ENCODE results near the gene MAD1L1.

Gene MAD1L1

DNA sequence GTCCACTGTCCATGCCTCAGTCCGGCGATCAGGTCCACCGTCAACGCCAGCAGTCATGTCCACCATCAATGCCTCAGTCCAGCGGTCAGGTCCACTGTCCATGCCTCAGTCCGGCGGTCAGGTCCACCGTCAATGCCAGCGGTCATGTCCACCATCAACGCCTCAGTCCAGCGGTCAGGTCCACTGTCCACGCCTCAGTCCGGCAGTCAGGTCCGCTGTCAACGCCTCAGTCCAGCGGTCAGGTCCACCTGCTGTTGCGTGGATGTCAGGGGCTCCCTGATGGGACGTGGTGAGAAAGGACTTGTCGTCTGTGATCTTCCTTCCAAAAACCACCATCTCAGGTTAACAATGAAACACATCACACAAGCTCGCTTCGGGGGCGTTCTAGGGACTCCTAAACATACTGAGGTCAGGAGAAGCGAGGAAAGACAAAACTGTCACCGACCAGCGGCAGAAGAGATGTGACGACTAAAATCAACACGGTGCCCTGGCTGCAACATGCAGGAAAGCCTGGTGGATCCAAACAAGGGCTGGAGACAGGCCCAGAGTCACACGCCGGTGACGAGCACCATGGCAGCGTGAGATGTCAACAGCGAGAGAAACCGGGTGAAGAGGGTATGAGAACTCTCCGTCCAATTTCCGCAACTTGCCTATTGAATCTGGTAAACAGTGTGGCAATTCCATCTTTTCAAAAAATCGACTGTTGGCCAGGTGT is 264.2 kb downstream of the MAD1L1 start:
- Mint-ChIP-seq H3K27ac (no peak overlapping the region), H3K9me3 (no peaks in the 10 kb centered on the region), H3K36me3 (peaks cover 9% of the 10 kb centered on the region), H3K4me1 (peaks cover 18% of the 10 kb centered on the region), H3K4me3 (no peak overlapping the region), H3K27me3 (no peaks in the 10 kb centered on the region)

DNA sequence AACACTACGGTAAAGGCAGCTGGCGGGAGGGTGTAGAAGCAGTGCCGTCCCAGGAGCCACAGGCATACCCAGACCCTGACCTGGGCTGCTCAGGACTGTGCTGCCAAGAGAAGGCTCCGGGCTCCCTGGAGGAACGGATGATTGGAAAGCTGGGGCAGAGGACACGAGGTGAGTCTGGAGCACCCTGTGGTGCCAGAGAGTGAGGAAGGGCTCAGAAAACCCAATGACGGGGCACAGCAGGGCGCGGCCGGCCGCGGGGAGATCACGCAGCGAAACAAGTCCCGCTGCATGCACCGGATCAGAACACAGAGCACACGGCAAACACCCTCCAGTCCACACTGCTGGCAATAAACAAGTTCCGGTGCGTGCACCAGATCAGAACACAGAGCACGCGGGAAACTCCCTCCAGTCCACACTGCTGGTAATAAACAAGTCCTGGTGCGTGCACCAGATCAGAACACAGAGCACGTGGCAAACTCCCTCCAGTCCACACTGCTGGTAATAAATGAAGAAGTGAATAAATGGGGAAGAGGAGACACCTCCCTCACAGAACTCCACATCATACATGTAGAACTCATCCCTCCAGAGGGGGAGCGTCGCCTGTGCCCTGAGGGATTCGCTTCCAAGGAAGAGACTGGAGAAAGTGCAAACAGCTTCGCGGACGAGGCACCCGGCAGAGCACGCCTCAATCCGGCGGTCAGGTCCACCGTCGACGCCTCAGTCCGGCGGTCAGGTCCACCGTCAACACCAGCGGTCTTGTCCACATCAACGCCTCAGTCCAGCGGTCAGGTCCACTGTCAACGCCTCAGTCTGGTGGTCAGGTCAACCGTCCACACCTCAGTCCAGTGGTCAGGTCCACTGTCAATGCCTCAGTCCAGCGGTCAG is 265.0 kb downstream of the MAD1L1 start:
- Mint-ChIP-seq H3K36me3 (peaks cover 9% of the 10 kb centered on the region), H3K9me3 (no peaks in the 10 kb centered on the region), H3K27me3 (no peaks in the 10 kb centered on the region), H3K4me1 (peaks cover 17% of the 10 kb centered on the region), H3K27ac (no peak overlapping the region), H3K4me3 (no peak overlapping the region)

DNA sequence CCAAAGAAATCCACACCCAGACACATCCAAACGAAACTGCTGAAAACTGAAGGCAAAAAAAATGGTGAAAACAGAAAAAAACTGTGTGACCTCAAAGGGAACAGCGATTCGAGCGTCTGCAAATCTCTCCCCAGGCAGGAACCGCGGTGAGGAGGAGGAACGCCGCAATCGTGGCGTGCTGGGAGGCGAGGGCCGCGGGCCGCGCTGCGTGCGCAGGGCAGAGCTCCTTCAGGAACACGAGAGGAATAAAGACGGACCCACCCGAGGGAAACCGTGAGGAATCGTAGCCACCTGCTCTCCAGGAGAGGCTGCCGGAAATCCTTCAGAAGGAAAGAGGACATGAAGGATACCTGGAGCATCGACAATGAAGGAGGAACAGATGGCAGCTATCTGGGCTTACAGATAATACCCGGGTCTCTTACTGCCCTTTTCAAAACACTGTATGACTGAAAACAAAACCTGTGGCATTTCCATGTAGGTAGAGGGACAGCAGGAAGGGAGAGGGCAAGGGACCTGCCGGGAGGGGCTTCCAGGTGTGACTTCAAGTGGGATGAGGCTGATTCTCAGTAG is 266.0 kb downstream of the MAD1L1 start:
- H3K27me3 Mint-ChIP-seq, result no peaks in the 10 kb centered on the region
- H3K9me3 Mint-ChIP-seq, result no peaks in the 10 kb centered on the region
- peaks cover 20% of the 10 kb centered on the region for H3K4me1 Mint-ChIP-seq
- peaks cover 14% of the 10 kb centered on the region for H3K36me3 Mint-ChIP-seq
- H3K4me3 Mint-ChIP-seq, result no peak overlapping the region
- no peak overlapping the region for H3K27ac Mint-ChIP-seq

DNA sequence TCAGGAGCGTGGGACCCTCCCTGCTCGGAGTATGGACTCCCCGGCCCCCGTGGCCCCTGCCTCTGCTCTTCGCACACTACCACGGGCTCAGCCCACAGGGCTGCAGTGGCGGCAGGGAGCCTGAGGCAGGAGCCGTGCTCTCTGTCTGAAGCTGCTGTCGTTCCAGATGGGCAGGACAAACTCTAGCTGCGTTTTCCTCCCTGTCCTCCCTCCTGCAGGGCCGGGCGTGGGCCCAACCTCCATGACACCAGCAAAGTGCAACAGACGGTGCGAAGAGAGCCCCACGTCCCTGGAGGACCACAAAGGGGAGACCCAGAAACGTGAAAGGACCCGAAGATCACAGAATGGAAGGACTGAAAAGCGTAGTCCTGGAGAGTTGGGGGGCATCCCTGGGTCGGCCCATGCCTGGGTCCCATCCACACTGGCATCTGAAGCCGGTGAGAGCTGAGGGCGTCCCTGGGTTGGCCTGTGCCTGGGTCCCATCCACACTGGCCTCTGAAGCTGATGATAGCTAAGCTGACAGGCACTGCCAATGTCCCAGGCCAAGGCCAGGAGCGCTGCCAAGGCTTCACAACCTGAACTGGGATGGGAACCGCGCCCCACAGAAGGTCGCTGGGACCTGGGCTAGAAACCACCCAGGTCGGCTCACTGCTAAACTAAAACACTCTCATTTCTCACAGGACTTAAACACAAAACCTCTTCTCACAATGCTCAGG is 267.0 kb downstream of the MAD1L1 start:
- Mint-ChIP-seq H3K4me1 (peaks cover 26% of the 10 kb centered on the region), H3K36me3 (peaks cover 21% of the 10 kb centered on the region), H3K27ac (no peak overlapping the region), H3K27me3 (no peaks in the 10 kb centered on the region), H3K4me3 (no peak overlapping the region), H3K9me3 (no peaks in the 10 kb centered on the region)

DNA sequence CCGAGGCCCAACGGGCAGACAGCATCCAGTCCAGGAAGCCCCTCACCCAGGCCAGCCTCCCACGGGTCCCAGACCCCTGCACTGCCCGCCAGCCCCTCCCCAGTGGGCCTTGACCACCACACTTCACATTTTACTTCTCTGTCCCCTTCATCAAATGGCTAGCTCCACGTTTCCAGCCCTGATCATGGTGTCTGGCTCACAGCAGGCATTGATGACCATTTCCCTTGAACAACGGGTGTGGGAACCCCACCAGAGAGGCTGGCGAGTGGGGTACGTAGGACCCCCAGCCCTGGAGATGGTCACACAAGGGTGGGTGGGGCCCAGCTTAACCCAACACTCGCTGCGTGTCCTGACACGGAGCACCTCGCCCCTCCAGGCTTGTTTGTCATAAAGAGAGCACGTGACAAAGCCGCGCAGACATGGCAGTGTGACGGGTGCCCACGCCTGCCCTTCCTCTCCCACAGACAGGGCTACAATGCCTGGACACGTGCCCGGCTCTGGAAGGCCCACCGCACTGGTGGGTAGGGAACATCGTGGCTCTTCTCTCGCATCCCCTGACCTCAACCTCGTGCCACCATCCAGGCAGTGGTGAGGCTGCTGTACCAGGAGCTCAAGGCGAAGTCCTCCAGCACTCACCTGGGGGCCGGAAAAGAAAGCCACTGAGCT is 267.7 kb downstream of the MAD1L1 start:
- peaks cover 24% of the 10 kb centered on the region for H3K36me3 Mint-ChIP-seq

DNA sequence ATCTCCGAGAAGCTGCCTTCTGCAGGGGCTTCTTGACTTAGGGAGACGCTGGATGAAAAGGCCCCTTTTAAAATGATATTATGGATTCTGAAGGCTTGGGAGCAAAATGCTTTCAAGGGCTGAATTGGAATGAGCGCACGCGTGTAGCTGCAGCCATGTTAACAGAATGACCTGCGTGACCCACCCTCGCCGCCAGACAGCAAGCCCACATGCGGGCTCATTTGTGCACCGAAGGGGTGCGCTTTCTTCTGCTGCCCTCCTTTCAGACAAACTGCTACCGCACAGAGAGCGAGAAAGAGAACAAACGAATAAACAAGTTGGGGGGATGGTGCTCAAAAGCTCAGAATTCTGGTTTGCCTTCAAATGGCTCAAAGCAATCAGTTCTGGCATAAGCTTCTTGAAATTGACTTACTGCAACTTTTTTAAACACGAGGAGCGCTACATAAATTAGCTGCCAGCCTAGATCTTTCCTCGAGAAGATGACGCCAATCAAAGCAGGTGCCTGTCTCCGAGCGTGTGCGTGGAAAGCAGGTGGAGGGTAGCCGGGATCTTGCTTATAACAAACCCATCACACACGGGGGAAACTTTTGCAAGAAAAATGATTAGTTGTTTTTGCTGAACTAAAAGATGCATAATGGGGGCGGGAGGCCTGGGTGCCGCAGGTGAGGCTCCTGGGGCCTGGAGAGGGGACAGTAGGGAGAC is 268.4 kb downstream of the MAD1L1 start:
- peaks cover 28% of the 10 kb centered on the region for H3K36me3 Mint-ChIP-seq
- H3K4me3 Mint-ChIP-seq, result no peak overlapping the region
- no peaks in the 10 kb centered on the region for H3K27me3 Mint-ChIP-seq
- H3K4me1 Mint-ChIP-seq, result peaks cover 14% of the 10 kb centered on the region
- H3K9me3 Mint-ChIP-seq, result no peaks in the 10 kb centered on the region
- H3K27ac Mint-ChIP-seq, result peak overlapping the region; percentile 41

More for the DNA sequence above, 267.7 kb downstream of the MAD1L1 start:
- Mint-ChIP-seq H3K27ac (no peak overlapping the region), H3K9me3 (no peaks in the 10 kb centered on the region), H3K4me3 (no peak overlapping the region), H3K27me3 (no peaks in the 10 kb centered on the region), H3K4me1 (peaks cover 21% of the 10 kb centered on the region)

DNA sequence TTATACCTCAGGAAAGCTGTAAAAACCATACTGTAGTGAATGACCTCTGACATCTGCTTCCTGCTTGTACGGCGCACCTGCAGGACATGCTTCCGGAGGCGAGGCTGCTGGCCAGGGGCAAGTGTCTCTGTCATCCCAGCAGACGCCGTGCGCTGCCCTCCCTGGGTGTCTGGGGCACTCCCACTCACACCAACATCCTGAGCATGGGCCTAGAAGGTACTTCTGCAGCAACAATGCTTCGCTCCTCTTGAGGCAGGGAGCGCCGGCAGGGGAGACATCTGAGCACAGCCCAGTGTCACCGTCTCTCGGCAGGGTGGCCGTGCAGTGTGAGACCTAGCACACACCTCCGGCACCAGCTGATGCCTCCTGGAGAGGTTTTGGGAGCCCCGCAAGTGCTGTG is 269.2 kb downstream of the MAD1L1 start:
- no peaks in the 10 kb centered on the region for H3K9me3 Mint-ChIP-seq

DNA sequence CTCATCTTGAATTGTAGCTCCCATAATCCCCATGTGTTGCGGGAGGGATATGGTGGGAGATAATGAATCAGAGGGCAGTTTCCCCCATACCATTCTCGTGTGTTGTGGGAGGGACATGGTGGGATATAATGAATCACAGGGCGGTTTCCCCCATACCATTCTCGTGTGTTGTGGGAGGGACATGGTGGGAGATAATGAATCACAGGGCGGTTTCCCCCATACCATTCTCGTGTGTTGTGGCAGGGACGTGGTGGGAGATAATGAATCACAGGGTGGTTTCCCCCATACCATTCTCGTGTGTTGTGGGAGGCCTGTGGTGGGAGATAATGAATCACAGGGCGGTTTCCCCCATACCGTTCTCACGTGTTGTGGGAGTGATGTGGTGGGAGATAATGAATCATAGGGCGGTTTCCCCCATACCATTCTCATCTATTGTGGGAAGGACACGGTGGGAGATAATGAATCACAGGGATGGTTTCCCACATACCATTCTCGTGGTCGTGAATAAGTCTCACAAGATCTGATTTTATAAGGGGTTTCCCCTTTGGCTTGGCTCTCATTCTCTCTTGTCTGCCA is 271.0 kb downstream of the MAD1L1 start:
- peak overlapping the region; percentile 91 for H3K27ac Mint-ChIP-seq
- H3K9me3 Mint-ChIP-seq, result no peaks in the 10 kb centered on the region

More for the DNA sequence above, 269.2 kb downstream of the MAD1L1 start:
- H3K27me3 Mint-ChIP-seq, result no peaks in the 10 kb centered on the region
- H3K4me1 Mint-ChIP-seq, result peaks cover 13% of the 10 kb centered on the region
- peaks cover 31% of the 10 kb centered on the region for H3K36me3 Mint-ChIP-seq
- no peak overlapping the region for H3K27ac Mint-ChIP-seq
- H3K4me3 Mint-ChIP-seq, result no peak overlapping the region

DNA sequence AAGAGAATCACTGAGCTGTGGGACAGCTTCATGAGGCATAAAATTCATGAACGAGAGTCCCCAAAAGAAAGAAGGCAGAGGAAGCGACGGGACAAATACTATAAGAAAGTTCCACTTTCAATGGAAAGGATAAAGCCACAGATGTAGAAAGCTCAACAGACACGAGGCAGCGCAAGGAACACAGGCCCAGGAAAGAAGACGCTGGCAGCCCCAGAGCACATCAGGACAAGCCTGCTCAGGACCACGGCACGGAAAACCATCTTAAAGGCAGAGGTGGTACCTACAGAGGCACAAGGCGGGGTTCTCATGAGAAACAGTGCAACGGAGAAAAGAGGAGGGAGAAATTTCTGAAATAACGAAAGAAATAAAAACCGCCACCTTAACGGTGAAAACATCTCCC is 273.4 kb downstream of the MAD1L1 start:
- Mint-ChIP-seq H3K4me1 (peaks cover 13% of the 10 kb centered on the region), H3K27me3 (no peaks in the 10 kb centered on the region), H3K4me3 (no peak overlapping the region), H3K9me3 (no peaks in the 10 kb centered on the region), H3K27ac (peak overlapping the region; percentile 1), H3K36me3 (peaks cover 33% of the 10 kb centered on the region)

More for the DNA sequence above, 271.0 kb downstream of the MAD1L1 start:
- no peaks in the 10 kb centered on the region for H3K27me3 Mint-ChIP-seq
- peaks cover 13% of the 10 kb centered on the region for H3K4me1 Mint-ChIP-seq
- peaks cover 35% of the 10 kb centered on the region for H3K36me3 Mint-ChIP-seq
- peak overlapping the region; percentile 63 for H3K4me3 Mint-ChIP-seq

DNA sequence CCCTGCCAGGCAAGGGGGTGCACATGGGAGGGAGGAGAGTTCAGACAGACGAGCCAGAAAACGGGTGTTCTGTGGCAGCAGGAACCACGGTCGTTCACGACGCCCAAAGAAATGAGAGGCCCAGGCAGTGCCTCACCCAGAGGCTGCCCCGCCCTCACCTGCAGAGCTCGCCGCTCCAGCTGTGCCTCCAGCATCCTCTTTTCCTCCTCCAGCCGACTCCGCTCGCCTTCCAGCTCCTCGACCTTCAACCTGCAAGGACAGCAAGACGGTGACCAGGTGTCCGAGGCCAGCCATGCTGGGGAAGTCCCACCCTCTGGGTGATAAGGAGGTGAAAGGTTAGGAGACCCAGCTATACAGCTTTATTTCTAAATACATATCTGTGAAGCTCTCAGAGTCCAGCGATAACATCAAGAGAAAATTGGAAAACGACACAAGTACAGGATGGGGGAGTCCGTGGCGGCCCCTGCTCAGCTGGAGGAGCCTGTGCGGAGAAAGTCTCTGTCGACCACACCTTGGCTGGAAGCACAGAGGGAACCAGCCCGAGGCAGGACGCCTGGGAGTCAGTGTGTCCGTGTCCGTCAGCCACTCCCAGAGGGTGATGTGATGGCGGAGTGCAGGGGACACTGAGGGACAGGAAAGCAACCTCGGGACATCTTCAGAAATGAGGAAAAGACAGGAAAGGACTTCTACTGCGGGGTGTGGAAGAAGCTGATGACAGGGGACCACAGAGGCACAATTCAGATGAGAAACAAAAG is 275.1 kb downstream of the MAD1L1 start:
- H3K4me1 Mint-ChIP-seq, result peaks cover 13% of the 10 kb centered on the region
- no peaks in the 10 kb centered on the region for H3K27me3 Mint-ChIP-seq
- H3K36me3 Mint-ChIP-seq, result peaks cover 33% of the 10 kb centered on the region
- H3K9me3 Mint-ChIP-seq, result no peaks in the 10 kb centered on the region
- H3K27ac Mint-ChIP-seq, result no peak overlapping the region
- H3K4me3 Mint-ChIP-seq, result no peak overlapping the region

DNA sequence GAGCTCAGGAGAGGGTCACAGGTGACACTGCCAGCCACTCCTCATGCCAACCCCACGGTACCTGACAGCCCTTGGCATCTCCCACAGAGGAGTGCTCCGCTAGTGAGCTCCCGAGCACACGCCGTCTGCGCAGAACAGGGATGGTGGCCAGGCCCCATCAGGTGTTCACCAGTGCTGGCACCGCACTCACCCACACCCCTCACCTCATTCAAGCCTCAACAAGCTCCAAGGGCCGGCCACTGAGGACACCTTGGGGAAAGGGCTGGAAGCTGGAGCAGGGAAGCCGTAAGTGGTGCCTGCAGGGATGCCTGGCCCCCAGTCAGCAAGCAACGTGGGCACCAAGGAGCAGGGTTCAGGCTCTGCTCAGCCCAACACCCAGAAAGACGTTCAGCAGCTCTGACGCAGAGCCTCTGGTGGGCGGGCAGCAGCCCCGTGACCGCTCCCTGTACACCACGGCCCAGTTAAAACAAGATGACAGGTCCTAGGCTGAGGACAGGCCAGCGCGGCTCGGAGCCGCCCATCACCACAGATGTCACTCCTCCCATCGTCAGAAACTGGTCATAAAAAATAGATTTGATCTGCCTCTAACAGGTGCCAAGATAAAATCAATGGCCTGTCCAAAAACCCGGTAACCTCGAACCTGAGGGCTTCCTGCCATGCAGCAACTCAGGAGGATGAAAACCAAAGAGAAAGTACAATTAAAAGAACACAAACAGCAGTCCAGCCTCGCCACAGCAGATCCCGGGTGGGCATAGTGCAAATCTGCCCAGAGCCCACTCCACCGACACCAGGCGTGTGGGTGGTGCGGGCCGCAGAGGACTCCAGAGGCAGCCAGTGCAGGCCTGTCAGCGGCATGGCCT is 275.9 kb downstream of the MAD1L1 start:
- no peaks in the 10 kb centered on the region for H3K27me3 Mint-ChIP-seq
- H3K27ac Mint-ChIP-seq, result no peak overlapping the region
- H3K4me3 Mint-ChIP-seq, result no peak overlapping the region
- peaks cover 11% of the 10 kb centered on the region for H3K4me1 Mint-ChIP-seq
- H3K36me3 Mint-ChIP-seq, result peaks cover 29% of the 10 kb centered on the region
- H3K9me3 Mint-ChIP-seq, result no peaks in the 10 kb centered on the region

DNA sequence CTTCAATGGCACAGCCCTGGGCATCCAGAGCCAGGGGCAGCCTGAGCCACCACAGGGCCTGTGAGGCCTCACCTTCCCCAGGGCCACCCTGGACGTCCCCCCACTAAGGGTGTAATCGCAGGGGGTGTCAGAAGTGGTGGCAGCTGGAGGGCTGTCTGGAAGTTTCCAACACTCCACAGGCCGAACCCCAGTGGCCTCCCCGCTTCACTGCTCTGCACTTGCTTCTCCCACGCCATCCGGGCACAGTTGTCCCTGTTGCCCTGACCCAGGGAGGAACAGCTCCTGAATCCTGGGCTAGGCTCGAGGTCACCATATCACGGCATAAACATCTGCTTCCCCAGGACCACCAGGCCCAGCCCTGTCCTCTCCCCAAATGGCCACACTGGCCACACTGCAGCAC is 276.6 kb downstream of the MAD1L1 start:
- no peak overlapping the region for H3K27ac Mint-ChIP-seq
- no peaks in the 10 kb centered on the region for H3K27me3 Mint-ChIP-seq
- H3K4me3 Mint-ChIP-seq, result no peak overlapping the region
- peaks cover 11% of the 10 kb centered on the region for H3K4me1 Mint-ChIP-seq
- peaks cover 27% of the 10 kb centered on the region for H3K36me3 Mint-ChIP-seq
- no peaks in the 10 kb centered on the region for H3K9me3 Mint-ChIP-seq

Data from activated naive CD4-positive, alpha-beta T cell treated with anti-CD3 and anti-CD28 coated beads, Interleukin-2, amount 50 U/mL, for 24 hours (primary cell).